ENCODE results near the gene POLR2J. TPM values are rescaled to one million over a fixed set of nuclear protein-coding genes. Genes with fewer than 3 reads are reported as not detected.
"Not testable (repeated sequence)": the region's sequence is repeated elsewhere in the genome, so short reads cannot be mapped to it uniquely, and the experiment has no call there.

POLR2J gene
- total RNA-seq, 1 experiment from 2014 or later = 69.4 TPM

DNA sequence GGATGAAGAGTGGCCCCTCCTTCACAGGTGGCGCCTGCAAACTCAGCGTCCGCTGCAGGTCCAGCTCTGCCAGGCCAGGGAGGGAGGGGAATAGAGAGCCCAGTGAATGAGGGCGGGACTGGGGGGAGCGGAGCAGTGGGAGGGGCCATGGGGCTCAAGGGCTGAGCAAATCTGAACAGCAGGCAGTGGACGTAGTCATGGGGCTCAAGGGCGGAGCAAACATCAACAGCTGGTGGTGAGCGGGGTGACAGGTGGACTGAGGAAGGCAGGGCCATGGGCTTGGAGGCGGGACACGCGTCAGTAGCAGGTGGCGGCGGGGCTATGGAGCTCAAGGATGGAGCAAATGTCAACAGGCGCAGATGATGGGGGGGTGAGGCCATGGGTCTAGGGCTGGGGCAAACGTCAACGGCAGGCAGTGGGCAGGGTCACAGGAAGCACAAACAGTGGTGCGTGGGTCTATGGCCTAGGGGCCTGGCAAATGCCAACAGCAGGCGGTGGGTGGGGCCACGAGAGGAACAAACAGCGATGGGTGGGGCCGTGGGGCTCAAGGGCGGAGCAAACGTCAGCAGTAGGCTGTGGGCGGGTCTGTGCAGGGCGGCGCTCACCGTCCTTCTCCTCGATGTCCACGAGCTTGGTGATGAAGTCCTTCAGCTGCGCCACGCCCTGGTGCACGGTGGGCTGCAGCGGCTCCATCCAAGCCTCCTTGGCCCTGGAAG, 14.7 kb upstream of the POLR2J start:
- intact Hi-C loops (cut with micrococcal nuclease; ENCODE audit: unreplicated experiment); CTCF ChIA-PET; H3K4me3 ChIP-seq (ENCODE audit: low read depth in 2 of 2, low read length in 2 of 2); DNase-seq (ENCODE audit: low read depth, low spot score); POLR2A ChIA-PET; H3K9me3 ChIP-seq (ENCODE audit: control insufficient read depth, insufficient read depth, low read depth, low read length); H3K27me3 ChIP-seq (ENCODE audit: control insufficient read depth, insufficient read depth, low read length); in situ Hi-C loops (cut with HindIII; ENCODE audit: low pct_unique_long_range_greater_than_20kb, low sequenced_read_pairs); BruUV-seq (replicated peaks); H3K4me1 ChIP-seq (ENCODE audit: control insufficient read depth, insufficient read depth, low read length); H3K27ac ChIP-seq (ENCODE audit: low read length); H3K36me3 ChIP-seq (ENCODE audit: control insufficient read depth, insufficient read depth, low read length): not testable (repeated sequence)
- ATAC-seq = peak; percentile 39

DNA sequence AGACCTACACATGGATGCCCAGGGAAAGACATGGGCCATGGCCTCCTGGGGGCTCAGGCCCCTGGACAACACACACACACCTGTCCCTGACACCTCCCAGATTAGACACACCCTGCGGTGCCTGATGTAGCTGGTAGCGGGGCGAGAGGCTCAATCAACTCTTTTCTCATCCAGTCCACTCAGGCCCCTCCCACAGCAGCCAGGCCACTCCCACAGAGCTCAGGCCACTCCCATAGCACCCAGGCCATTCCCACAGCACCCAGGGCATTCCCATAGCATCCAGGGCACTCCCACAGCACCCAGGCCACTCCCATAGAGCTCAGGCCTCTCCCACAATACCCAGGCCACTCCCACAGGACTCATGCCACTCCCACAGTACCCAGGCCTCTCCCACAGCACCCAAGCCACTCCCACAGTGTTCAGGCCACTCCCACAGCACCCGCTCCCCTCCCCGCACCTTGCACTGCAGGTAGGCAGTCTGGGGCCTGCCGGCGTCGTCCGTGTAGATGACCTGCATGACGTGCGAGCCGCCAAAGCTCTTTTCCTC, 11.9 kb upstream of the POLR2J start:
- H3K4me3 ChIP-seq (ENCODE audit: low read depth in 2 of 2, low read length in 2 of 2); intact Hi-C loops (cut with micrococcal nuclease; ENCODE audit: unreplicated experiment); H3K9me3 ChIP-seq (ENCODE audit: control insufficient read depth, insufficient read depth, low read depth, low read length); BruUV-seq (replicated peaks); in situ Hi-C loops (cut with HindIII; ENCODE audit: low pct_unique_long_range_greater_than_20kb, low sequenced_read_pairs); H3K4me1 ChIP-seq (ENCODE audit: control insufficient read depth, insufficient read depth, low read length); H3K27me3 ChIP-seq (ENCODE audit: control insufficient read depth, insufficient read depth, low read length); H3K36me3 ChIP-seq (ENCODE audit: control insufficient read depth, insufficient read depth, low read length); POLR2A ChIA-PET; DNase-seq (ENCODE audit: low read depth, low spot score); H3K27ac ChIP-seq (ENCODE audit: low read length); CTCF ChIA-PET: not testable (repeated sequence)
- ATAC-seq = peak; percentile 90

DNA sequence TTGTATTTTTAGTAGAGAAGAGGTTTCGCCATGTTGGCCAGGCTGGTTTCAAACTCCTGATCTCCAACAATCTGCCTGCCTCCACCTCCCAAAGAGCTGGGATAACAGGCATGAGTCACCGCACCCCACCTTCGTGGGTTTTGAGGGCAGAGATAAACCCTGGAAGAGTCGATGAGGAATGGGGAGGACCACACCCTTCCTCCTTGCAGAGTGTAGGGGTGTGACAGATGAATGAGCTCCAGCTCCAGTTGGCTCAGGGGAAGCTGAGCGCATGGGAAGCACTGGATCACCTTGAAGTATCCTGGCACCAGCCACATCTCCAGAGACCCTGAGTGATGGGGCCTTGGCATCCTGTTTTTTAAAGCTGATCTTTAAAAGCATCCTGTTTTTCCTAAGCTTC, 5.6 kb upstream of the POLR2J start:
- DNase-seq (ENCODE audit: low read depth, low spot score); H3K4me3 ChIP-seq (ENCODE audit: low read depth in 2 of 2, low read length in 2 of 2); H3K4me1 ChIP-seq (ENCODE audit: control insufficient read depth, insufficient read depth, low read length); POLR2A ChIA-PET; H3K27ac ChIP-seq (ENCODE audit: low read length); intact Hi-C loops (cut with micrococcal nuclease; ENCODE audit: unreplicated experiment); ATAC-seq; H3K27me3 ChIP-seq (ENCODE audit: control insufficient read depth, insufficient read depth, low read length); BruUV-seq (replicated peaks); H3K9me3 ChIP-seq (ENCODE audit: control insufficient read depth, insufficient read depth, low read depth, low read length); H3K36me3 ChIP-seq (ENCODE audit: control insufficient read depth, insufficient read depth, low read length); in situ Hi-C loops (cut with HindIII; ENCODE audit: low pct_unique_long_range_greater_than_20kb, low sequenced_read_pairs); CTCF ChIA-PET: not testable (repeated sequence)

DNA sequence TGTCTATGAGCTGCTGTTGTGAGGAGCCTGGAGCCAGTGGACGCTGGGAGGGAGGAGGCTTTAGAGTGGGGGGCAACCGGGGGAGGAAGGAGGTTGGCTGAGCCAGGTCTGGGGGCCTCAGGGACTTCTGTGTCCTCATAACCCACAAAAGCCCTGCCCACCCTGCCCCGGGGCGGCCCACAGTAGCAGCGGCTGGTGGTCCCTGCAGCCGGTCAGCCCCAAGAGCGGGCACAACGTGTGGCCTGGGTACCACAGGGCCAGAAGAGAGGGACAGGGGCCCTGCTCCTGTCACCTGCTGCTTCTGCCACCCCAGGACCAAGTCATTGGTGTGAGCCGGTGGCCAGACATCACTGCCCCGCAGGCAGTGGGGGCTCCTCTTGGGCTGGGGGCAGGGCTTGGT, 3.2 kb upstream of the POLR2J start:
- in situ Hi-C loops (cut with HindIII; ENCODE audit: low pct_unique_long_range_greater_than_20kb, low sequenced_read_pairs); POLR2A ChIA-PET; H3K36me3 ChIP-seq (ENCODE audit: control insufficient read depth, insufficient read depth, low read length); H3K9me3 ChIP-seq (ENCODE audit: control insufficient read depth, insufficient read depth, low read depth, low read length); DNase-seq (ENCODE audit: low read depth, low spot score); ATAC-seq; H3K4me3 ChIP-seq (ENCODE audit: low read depth in 2 of 2, low read length in 2 of 2); H3K4me1 ChIP-seq (ENCODE audit: control insufficient read depth, insufficient read depth, low read length); H3K27me3 ChIP-seq (ENCODE audit: control insufficient read depth, insufficient read depth, low read length); BruUV-seq (replicated peaks); CTCF ChIA-PET; H3K27ac ChIP-seq (ENCODE audit: low read length); intact Hi-C loops (cut with micrococcal nuclease; ENCODE audit: unreplicated experiment): not testable (repeated sequence)

DNA sequence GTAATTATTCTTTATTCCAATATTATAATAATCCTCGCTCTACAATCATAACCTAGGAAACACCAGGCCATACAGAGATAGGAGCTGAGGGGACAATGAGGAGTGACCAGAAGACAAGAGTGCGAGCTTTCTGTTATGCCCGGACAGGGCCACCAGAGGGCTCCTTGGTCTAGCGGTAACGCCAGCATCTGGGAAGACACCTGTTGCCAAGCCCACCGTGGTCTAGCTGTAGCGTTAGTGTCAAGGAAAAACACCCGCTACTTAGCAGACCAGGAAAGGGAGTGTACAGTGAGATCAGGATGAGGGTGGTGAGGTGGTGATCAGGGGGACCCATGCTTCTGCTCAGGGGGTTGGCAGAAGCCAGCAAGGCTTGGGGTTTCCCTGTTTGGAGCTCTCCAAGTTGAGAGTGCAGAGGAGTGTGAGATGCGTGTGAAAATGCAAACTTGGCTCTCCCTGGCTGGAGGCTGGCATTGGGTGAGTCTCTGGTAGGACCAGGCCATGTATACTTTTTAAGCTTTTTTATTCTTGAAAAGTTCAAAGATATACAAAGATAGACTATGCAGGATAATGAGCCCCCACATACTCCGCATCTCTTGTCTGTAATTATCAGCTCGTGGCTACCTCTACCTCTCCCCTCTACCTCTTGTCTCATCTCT, 1.4 kb upstream of the POLR2J start:
- ATAC-seq, POLR2A ChIA-PET: not testable (repeated sequence)
- CTCF ChIA-PET = interaction anchor here (0.7 kb wide), 1 partner anchor 192 kb away, joined by 3 read pairs; no protein-coding TSS in a partner anchor

DNA sequence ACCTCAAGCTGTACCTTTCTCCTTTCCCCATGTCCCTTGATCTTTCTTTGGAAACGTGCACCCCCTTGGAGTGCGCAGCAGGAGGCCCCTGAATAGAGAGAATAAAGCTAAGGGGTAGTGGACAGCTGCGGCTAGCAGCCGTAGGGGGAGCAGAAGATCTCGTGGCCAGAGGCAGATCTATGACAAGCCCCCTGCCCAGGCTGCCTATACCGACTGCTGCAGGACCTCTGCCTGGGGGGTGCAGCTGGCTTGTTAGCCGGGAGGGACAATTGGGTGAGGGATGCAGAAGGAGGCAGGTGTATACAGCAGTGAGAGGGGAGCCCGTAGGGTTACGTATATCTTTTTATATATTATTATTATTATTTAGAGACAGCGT, 475 bp upstream of the POLR2J start:
- peak overlapping the region in 1 of 2 experiments; percentile 39; a peak in 2 of 4 replicates for H3K4me3 ChIP-seq (ENCODE audit: low read depth in 2 of 2, low read length in 2 of 2)
- H3K36me3 ChIP-seq (ENCODE audit: control insufficient read depth, insufficient read depth, low read length); H3K27me3 ChIP-seq (ENCODE audit: control insufficient read depth, insufficient read depth, low read length); POLR2A ChIA-PET; intact Hi-C loops (cut with micrococcal nuclease; ENCODE audit: unreplicated experiment); in situ Hi-C loops (cut with HindIII; ENCODE audit: low pct_unique_long_range_greater_than_20kb, low sequenced_read_pairs); H3K4me1 ChIP-seq (ENCODE audit: control insufficient read depth, insufficient read depth, low read length); BruUV-seq (replicated peaks); H3K27ac ChIP-seq (ENCODE audit: low read length); DNase-seq (ENCODE audit: low read depth, low spot score); H3K9me3 ChIP-seq (ENCODE audit: control insufficient read depth, insufficient read depth, low read depth, low read length): not testable (repeated sequence)
- CTCF ChIA-PET = interaction anchor here (0.5 kb wide), 1 partner anchor 84 kb away, joined by 6 read pairs; no protein-coding TSS in a partner anchor
- ATAC-seq = peak; percentile 51

More for the DNA sequence above, 1.4 kb upstream of the POLR2J start:
- H3K27me3 ChIP-seq (ENCODE audit: control insufficient read depth, insufficient read depth, low read length); in situ Hi-C loops (cut with HindIII; ENCODE audit: low pct_unique_long_range_greater_than_20kb, low sequenced_read_pairs); H3K27ac ChIP-seq (ENCODE audit: low read length); H3K4me3 ChIP-seq (ENCODE audit: low read depth in 2 of 2, low read length in 2 of 2); H3K36me3 ChIP-seq (ENCODE audit: control insufficient read depth, insufficient read depth, low read length); H3K4me1 ChIP-seq (ENCODE audit: control insufficient read depth, insufficient read depth, low read length); H3K9me3 ChIP-seq (ENCODE audit: control insufficient read depth, insufficient read depth, low read depth, low read length); BruUV-seq (replicated peaks); intact Hi-C loops (cut with micrococcal nuclease; ENCODE audit: unreplicated experiment); DNase-seq (ENCODE audit: low read depth, low spot score): not testable (repeated sequence)
- TF ChIP-seq, protein P1, sequence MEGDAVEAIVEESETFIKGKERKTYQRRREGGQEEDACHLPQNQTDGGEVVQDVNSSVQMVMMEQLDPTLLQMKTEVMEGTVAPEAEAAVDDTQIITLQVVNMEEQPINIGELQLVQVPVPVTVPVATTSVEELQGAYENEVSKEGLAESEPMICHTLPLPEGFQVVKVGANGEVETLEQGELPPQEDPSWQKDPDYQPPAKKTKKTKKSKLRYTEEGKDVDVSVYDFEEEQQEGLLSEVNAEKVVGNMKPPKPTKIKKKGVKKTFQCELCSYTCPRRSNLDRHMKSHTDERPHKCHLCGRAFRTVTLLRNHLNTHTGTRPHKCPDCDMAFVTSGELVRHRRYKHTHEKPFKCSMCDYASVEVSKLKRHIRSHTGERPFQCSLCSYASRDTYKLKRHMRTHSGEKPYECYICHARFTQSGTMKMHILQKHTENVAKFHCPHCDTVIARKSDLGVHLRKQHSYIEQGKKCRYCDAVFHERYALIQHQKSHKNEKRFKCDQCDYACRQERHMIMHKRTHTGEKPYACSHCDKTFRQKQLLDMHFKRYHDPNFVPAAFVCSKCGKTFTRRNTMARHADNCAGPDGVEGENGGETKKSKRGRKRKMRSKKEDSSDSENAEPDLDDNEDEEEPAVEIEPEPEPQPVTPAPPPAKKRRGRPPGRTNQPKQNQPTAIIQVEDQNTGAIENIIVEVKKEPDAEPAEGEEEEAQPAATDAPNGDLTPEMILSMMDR (IDR thresholded peaks at IDR 0.05) = peak; percentile 86

All from Panc1 (cell line).